Measurements from ENCODE around the gene ERO1B.

DNA sequence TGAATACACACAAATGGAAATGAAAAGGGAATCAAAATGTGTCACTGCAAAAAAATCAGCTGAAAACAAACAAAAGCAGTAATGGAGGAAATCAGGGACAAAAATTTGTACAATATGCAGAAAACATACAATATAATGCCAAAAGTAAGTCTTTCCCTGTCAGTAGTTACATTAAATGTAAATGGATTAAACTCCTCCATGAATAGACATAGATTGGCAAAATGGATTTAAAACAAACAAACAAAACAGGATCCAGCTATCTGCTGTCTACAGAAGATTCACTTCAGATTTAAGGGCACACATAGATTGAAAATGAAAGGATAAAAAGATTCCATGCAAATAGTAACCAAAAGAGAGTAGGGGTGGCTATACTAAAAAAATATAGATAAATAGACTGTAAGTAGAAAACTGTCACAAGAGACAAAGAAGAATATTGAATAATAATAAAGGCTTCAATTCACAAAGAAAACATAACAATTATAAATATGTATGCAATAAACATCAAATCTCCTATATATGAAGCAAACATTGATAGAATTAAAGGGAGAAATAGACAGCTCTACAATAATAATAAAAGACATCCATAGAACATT, 42.2 kb upstream of the ERO1B start:
- TF ChIP-seq, protein P1, sequence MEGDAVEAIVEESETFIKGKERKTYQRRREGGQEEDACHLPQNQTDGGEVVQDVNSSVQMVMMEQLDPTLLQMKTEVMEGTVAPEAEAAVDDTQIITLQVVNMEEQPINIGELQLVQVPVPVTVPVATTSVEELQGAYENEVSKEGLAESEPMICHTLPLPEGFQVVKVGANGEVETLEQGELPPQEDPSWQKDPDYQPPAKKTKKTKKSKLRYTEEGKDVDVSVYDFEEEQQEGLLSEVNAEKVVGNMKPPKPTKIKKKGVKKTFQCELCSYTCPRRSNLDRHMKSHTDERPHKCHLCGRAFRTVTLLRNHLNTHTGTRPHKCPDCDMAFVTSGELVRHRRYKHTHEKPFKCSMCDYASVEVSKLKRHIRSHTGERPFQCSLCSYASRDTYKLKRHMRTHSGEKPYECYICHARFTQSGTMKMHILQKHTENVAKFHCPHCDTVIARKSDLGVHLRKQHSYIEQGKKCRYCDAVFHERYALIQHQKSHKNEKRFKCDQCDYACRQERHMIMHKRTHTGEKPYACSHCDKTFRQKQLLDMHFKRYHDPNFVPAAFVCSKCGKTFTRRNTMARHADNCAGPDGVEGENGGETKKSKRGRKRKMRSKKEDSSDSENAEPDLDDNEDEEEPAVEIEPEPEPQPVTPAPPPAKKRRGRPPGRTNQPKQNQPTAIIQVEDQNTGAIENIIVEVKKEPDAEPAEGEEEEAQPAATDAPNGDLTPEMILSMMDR (IDR thresholded peaks at IDR 0.05), result no peak
- no peak for TF ChIP-seq POLR2A (IDR thresholded peaks at IDR 0.05)

Data from lower leg skin (tissue), 3 donors.